Ishikawa (cell line): ENCODE measurements around the gene SOX5.

Experiments used
- CEBPB ChIP-seq: IDR thresholded peaks from 2 replicates; pipeline ENCODE4 v1.6.1; 2012
- CREB1 ChIP-seq: IDR thresholded peaks from 2 replicates; pipeline ENCODE4 v1.6.1; 2012; ENCODE audit warnings: low read depth
- EGR1 ChIP-seq: IDR thresholded peaks from 2 replicates; pipeline ENCODE4 v1.6.1; 2012
- EP300 ChIP-seq: IDR thresholded peaks from 2 replicates; pipeline ENCODE4 v1.6.1; 2012; ENCODE audit warnings: borderline replicate concordance
- FOXM1 ChIP-seq: IDR thresholded peaks from 2 replicates; pipeline ENCODE4 v1.6.1; 2012; ENCODE audit warnings: low read depth, borderline replicate concordance
- NFIC ChIP-seq: IDR thresholded peaks from 2 replicates; pipeline ENCODE4 v1.6.1; 2012
- RAD21 ChIP-seq: IDR thresholded peaks from 2 replicates; pipeline ENCODE4 v1.6.1; 2012; ENCODE audit warnings: low read depth
- TAF1 ChIP-seq: IDR thresholded peaks from 2 replicates; pipeline ENCODE4 v1.6.1; 2012; ENCODE audit warnings: low read depth, mild to moderate bottlenecking
- TCF12 ChIP-seq: IDR thresholded peaks from 2 replicates; pipeline ENCODE4 v1.6.1; 2012; ENCODE audit warnings: low read depth
- TEAD4 ChIP-seq: IDR thresholded peaks from 2 replicates; pipeline ENCODE4 v1.6.1; 2012
- USF1 ChIP-seq: IDR thresholded peaks from 2 replicates; pipeline ENCODE4 v1.6.1; 2012
- YY1 ChIP-seq: IDR thresholded peaks from 2 replicates; pipeline ENCODE4 v1.6.1; 2012; ENCODE audit warnings: low read depth
- ZBTB7A ChIP-seq: IDR thresholded peaks from 2 replicates; pipeline ENCODE4 v1.6.1; 2012; ENCODE audit warnings: low read depth
- TF ChIP-seq, protein P1 (sequence below): IDR thresholded peaks from 2 replicates; pipeline ENCODE4 v1.6.1; 2012; ENCODE audit warnings: low read depth, mild to moderate bottlenecking
- TF ChIP-seq, protein P2 (sequence below): IDR thresholded peaks from 2 replicates; pipeline ENCODE4 v1.6.1; 2012

The SOX5 gene

GRCh38 chr12:23694307-23694706 lies 255.2 kb downstream of the SOX5 start:
- TF ChIP-seq CEBPB (no peak), TAF1 (no peak), NFIC (no peak), FOXM1 (no peak), TCF12 (no peak), TEAD4 (no peak), CREB1 (no peak), RAD21 (no peak), ZBTB7A (no peak), EP300 (no peak), YY1 (no peak), EGR1 (no peak), USF1 (no peak)
- TF ChIP-seq, protein P1, sequence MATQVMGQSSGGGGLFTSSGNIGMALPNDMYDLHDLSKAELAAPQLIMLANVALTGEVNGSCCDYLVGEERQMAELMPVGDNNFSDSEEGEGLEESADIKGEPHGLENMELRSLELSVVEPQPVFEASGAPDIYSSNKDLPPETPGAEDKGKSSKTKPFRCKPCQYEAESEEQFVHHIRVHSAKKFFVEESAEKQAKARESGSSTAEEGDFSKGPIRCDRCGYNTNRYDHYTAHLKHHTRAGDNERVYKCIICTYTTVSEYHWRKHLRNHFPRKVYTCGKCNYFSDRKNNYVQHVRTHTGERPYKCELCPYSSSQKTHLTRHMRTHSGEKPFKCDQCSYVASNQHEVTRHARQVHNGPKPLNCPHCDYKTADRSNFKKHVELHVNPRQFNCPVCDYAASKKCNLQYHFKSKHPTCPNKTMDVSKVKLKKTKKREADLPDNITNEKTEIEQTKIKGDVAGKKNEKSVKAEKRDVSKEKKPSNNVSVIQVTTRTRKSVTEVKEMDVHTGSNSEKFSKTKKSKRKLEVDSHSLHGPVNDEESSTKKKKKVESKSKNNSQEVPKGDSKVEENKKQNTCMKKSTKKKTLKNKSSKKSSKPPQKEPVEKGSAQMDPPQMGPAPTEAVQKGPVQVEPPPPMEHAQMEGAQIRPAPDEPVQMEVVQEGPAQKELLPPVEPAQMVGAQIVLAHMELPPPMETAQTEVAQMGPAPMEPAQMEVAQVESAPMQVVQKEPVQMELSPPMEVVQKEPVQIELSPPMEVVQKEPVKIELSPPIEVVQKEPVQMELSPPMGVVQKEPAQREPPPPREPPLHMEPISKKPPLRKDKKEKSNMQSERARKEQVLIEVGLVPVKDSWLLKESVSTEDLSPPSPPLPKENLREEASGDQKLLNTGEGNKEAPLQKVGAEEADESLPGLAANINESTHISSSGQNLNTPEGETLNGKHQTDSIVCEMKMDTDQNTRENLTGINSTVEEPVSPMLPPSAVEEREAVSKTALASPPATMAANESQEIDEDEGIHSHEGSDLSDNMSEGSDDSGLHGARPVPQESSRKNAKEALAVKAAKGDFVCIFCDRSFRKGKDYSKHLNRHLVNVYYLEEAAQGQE: no peak
- TF ChIP-seq, protein P2, sequence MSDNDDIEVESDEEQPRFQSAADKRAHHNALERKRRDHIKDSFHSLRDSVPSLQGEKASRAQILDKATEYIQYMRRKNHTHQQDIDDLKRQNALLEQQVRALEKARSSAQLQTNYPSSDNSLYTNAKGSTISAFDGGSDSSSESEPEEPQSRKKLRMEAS: no peak

GRCh38 chr12:23687947-23688346 lies 261.5 kb downstream of the SOX5 start:
- TF ChIP-seq USF1 (no peak), CREB1 (no peak), ZBTB7A (no peak), FOXM1 (no peak), EP300 (no peak), TEAD4 (no peak), YY1 (no peak), TAF1 (no peak)
- TF ChIP-seq, protein P2: no peak

DNA sequence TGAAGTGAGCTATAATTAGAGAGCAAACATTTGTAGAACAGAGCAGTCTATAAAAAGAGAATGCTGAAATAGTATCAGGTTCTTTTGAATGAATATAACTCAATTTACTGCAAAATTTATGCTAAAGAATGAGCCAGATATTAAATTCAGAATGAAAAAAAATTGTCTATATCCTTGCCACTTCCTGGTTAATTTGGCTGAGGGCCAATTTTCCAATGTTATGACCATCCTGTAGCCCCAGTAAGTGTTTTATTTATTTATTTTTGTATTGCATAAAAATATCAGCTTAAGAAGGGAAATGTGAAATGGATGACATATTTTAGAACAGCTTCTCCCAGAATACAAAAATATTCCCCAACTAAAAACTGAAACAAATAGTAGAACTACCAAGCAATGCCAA lies 263.4 kb downstream of the SOX5 start:
- TF ChIP-seq YY1 (no peak), NFIC (peak; percentile 79; the same call in 1 of the 2 replicates)

DNA sequence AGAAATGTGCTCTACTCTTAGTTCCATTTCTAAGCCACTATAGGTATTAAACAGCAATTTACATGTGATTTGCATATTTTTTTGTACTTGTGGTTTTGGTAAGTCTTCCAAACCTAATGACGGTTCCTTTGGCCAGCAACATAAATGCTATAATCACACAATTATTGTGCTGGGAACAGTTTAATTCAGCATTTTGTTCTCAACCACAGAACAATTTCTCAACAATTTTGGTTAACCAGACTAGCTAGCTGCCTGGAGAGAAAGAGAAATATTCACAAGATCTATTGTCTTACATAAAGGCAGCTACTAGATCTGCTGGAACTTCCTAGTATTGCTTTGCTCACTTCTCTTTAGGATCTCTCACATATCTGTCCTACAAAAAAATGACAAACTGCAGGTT lies 265.3 kb downstream of the SOX5 start:
- TF ChIP-seq TAF1 (no peak), YY1 (no peak), USF1 (no peak), TCF12 (no peak), ZBTB7A (no peak), RAD21 (no peak), CEBPB (no peak)

DNA sequence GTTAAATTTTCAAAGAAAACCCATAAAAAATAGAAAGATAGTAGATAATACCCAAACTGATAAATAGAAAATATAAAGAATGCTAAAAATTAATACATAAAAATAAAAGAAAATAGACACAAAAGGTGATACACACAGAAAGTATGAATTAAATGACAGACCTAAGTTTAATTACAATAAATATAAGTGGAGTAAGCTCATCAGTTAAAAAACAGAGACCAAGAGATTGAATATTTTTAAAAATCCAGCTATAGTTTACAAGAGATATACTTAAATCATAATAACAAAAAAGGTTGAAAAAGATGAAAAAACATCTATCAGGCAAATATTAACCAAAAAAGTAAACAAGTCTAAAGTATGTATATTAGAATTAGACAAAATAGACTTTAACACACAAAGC lies 268.2 kb downstream of the SOX5 start:
- no peak for TF ChIP-seq YY1
- no peak for TF ChIP-seq EP300
- TF ChIP-seq ZBTB7A: no peak
- TF ChIP-seq USF1: no peak
- no peak for TF ChIP-seq NFIC
- no peak for TF ChIP-seq TAF1
- TF ChIP-seq, protein P1: no peak
- no peak for TF ChIP-seq EGR1
- TF ChIP-seq, protein P2: no peak
- TF ChIP-seq RAD21: no peak
- no peak for TF ChIP-seq FOXM1
- no peak for TF ChIP-seq CEBPB
- no peak for TF ChIP-seq TEAD4
- TF ChIP-seq CREB1: no peak
- TF ChIP-seq TCF12: no peak

DNA sequence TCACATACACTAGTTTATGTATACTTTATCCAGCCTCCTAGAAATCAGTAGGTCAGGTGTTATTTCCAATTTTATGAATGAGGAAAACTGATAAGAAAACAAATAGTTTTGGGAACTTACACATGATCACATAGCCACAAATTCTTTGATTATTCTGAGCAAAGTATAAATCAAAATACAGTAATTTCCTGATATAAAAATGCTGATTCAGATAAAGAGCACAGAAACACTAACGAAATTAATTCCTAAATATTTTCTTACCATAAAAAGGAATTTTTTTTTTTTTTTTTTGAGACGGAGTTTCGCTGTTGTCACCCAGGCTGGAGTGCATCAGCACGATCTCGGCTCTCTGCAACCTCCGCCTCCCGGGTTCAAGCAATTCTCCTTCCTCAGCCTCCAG lies 275.4 kb downstream of the SOX5 start:
- TF ChIP-seq TEAD4 (no peak), USF1 (no peak), TCF12 (no peak), TAF1 (no peak), RAD21 (no peak), ZBTB7A (no peak), CREB1 (no peak), YY1 (no peak)
- TF ChIP-seq, protein P2: no peak
